GM04504 (cell line): ENCODE data around the gene MR1.

Experiments
- DNase-seq: peaks from one replicate; pipeline ENCODE4 v3.0.0-alpha.2; 2012; ENCODE audit warnings: low read depth

The MR1 gene

GRCh38 chr1:181108304-181108867 lies 74.6 kb downstream of the MR1 start:
- DNase-seq, result no peak

GRCh38 chr1:181110013-181110412 lies 76.2 kb downstream of the MR1 start:
- DNase-seq, result no peak
